Measurements from ENCODE around the gene CTNND2.
A peak's percentile ranks its signal among the peaks of the same experiment; 100 is the strongest.

Gene CTNND2

DNA sequence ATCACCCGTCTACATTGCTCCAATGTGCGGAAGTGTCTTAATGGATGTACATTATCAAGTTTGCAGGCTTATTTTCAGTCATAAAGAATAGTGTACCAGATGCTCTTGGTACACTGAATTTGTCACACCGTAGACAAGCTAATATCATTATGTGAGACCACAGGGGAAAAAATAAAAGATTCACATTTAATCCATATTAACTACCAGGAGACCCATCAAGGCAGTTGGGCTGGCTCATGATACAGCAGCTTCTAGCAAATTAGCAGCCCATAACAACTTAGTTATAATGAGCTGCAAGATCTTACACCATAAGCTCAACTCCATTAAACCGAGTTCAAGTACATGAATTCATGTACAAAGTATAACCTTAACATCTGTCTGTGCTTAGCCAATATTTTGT, 324.9 kb downstream of the CTNND2 start:
- no peak for DNase-seq

DNA sequence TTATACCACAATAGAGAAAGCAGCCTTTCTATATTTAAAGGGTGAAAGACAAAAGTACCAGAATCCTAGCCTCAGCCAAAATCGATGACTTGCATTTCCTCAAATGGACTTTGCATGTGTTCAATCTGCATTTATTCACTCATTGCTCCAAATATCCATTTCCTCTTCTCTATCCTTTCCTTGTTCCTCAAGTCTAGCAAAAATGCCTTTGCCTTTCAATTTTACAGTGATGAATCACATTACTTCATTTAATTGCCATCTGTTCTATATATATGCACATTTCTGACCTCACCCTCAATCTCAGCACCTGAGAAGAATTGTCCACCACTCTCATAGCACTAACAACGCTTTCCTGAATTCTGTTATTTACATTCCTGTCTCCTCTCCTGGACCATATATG, 329.5 kb downstream of the CTNND2 start:
- DNase-seq, result no peak

DNA sequence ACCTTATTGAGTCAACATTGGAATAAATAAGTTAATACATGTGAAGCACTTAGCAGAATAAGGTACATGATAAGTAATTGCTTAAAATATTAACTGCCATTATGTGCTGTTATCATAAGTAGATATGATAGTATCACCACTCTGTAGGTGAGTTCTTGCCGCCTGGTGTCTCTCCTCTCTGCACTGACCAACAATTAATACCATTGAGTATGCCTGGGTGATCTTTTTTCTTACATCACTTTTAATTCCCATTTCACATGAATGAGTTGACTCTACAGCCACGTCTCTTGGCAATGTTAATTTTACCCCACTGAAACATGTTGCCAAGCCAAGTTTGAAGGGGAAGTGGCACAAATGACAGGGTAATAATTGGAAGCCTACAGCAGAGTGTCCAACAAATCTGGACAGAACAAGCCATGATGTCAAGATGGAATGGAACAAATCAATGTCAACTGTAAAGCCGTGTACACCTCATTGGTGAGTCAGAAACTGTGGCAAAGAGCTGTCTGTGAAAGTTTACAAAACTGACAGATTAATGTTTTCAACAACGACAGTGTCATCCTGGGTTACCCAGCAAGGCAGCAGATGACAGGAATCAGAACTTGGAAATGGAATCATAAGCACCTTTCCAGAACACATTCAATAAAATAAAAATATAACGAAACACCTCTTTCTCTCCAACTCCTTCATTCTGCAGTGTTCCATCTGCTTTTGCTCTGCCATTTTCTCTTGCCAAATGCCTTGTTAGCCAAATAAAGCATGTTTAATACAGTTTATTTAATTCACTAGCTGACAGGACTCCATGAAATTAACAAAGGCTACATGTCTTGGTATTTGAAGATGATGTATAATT, 330.9 kb downstream of the CTNND2 start:
- DNase-seq, result no peak

DNA sequence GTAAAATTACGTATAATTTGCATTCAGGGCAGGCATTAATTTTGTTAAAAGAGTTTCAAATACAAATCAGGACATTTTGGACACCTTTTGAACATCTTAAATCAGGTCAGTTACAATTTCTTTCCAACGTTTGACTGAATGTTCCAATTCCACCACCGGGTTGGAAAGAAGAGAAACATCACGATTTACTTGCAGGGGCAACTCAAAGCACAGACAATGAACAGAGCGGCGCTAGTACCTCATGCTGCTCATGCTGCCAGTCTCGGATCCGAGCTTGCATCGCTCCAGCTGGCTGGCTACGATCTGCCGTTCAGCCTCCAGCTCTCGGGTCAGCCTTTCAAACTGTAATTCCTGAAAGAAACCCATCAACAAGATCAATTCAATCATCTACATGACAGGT, 339.5 kb downstream of the CTNND2 start:
- no peak for DNase-seq

DNA sequence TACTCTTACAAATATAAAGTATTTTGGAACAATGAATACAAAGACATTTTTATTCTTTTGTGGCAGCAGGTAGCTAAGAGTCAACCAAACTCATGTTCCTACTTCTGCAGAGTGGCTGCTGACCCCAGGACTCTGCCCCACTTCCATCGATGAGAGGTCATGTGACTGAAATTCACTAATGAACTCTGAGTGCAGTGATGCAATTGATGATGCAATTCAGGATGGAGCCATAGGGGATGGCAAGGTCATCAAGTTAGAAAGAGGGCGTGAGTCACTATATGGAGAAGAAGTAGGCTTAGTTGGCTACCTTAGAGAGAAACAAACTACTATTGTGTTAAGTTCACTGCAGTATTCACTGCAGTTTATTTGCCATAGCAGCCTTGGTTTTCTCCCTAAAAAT, 340.4 kb downstream of the CTNND2 start:
- peak in 1 of 4 experiments; percentile 1 for DNase-seq

DNA sequence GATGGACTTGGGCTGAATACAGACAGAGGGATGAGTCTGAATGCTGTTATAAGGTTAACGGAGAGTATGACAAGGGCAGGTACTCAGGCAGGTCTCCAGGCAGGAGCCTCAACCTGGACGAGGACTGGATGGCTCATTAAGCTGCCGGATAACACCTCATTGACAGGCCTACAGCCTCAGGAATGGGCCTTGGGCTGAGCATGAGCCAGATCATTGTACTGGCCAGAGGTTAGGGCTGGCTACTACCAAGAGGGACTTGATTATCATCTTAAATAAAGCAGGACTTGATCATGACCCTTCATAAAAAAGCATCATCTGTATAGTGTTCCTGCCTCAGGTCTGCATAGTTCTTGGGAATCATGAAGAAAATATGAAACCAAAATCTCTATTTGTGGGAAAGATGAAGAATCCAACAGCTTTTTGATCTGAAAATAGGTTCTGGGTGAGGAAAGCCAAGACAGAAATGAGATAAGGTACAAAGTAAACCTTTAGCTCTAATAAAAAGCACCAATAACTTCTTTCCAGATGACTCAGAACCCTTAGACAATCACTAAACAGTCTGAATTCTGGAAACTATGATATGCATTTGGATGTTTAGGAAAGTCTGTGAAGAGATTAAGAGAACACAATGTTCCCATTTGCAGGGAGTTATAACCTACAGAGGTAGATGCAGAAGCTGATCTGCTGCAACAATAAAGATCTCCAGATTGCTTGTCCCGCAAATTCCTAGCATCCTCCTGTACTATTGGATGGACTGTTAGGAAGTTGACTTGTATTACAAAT, 343.1 kb downstream of the CTNND2 start:
- no peak for DNase-seq

DNA sequence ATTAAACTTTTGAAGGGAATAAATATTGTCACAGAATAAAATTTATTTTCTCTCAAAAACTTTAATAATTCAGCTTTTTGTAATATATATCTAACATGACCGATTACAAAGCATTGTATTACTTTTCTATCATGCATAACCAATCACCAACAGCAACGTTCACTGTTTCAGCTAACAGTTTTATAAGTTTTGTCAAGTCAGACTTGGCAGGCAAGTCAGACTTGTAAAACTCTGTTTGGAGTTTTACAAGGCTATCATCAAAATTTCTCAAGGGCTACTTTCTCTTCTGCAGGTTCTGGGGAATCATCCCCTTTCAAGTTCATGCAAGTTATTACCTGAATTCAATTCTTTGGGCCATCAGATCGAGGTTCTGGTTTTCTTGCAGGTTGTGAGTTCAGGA, 347.2 kb downstream of the CTNND2 start:
- DNase-seq, result no peak

DNA sequence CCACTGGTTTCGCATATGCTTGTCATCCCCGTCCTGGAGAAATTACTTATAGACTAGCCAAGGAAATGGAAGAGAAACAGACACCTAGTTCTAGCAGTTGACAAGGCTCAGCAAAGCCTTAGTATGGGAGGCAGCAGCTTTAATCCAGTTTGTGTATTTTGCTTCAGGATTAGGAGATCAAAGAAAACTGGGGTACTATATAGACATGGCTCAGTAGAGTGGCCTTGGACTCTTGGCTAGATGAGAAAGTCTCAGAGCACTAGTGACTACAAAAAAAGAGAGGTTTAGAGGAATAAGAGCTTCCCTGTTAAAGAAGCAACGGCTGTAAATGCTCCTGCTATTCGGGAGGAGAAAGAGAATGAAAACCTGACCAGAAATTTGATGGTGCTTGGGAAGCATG, 349.1 kb downstream of the CTNND2 start:
- DNase-seq, result no peak

DNA sequence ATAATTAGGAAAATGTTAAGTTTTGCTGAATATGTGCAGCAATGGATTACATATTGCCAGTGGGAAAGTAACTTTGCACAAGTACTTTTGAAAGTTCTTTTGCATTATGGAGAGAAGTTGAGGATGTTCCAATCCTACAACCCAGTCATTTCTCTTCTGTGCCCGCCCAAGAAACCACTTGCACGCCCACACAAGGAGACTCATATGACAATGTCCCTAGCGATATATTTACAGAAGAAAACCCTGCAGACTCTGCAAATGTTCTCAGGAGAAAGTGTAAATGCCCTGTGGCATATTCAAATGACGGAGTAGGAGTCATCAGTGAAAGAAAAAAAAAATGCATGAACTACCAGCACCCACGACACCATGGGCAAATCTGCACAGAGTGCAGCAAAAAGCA, 356.5 kb downstream of the CTNND2 start:
- peak in 3 of 4 experiments; percentile 11 to 26 (median 20) for DNase-seq

DNA sequence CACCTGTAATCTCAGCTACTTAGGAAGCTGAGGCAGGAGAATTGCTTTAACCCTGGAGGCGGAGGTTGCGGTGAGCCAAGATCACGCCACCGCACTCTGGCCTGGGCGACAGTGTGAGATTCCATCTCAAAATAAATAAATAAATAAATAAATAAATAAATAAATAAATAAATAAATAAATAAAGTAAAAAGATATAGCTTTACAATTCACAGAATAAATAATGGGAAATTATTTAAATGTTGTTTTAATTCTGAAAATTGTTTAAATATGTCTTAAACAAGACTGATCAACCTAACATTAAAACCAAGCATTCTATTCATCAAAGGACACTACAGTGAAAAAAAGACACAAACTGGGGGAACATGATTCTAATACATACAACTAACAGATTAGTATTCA, 357.1 kb downstream of the CTNND2 start:
- DNase-seq, result no peak

DNA sequence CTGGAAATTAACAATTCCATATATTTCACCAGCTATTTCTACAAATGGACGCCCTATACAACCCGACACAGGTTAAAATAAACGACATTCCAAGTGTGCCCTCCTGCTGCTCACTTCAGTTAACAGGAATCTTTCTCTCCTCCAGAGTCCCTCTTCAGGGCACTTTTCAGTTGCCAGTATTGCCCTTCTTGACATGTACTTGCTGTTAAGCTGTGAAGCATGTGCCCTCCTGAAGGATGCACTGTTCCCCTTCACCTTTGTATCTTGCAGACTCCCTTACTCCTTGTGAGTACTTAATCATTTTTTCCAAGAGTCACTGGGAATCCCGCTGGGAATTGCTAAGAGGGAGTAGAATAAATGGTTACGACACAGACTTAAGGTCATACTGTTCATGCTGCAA, 364.1 kb downstream of the CTNND2 start:
- DNase-seq, result no peak

DNA sequence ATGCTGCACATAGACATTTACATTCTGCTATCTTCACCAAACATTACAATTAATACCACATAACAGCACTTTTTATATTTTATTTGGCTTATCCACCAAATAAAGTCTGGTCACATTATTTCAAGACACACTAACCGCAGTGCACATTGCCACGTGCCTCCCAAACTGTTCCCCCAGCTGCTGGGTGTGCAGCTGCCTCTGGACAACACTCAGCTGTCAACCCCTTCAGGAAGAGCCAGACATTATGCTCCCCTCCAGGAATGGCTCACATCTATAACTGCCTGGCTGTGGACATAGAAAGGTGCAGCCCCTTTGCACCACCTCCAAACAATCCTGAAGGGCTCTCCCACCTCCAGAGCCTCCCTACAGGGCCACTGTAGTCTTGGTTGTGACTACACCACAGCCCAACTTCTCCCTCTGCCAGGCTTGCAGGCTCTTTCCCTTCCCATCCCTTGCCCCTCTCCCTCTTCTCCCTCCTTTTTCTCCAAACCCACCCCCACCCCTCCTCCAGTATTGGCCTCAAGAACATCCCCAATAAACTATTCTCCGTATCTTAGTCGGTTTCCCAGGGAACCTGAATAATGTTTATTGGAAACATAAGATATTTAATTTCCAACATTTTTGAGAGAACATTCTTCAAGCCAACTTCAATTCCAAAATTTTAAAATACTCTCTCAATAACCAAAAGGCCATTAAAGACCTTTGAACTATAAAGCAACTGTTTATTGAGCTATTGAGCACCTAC, 372.3 kb downstream of the CTNND2 start:
- no peak for DNase-seq

DNA sequence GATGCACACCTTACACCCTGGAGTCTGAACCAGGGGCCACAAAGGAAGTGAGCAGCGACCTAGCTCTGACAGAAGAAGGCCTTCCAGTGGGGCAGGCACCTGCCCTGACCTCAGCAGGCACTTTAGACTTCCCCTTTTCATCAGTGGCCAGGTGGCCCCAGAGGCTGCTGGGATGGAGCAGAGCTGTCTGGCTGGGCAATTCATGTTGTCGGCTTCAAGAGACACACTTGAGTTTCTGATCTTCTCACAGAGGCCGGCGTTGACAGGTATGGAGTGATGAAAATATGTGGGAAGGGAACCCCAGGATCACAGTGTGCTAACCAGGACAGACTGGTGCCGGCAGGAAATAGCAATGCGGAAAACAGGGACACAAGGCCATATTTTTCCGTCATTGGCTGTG, 375.5 kb downstream of the CTNND2 start:
- DNase-seq, result no peak

DNA sequence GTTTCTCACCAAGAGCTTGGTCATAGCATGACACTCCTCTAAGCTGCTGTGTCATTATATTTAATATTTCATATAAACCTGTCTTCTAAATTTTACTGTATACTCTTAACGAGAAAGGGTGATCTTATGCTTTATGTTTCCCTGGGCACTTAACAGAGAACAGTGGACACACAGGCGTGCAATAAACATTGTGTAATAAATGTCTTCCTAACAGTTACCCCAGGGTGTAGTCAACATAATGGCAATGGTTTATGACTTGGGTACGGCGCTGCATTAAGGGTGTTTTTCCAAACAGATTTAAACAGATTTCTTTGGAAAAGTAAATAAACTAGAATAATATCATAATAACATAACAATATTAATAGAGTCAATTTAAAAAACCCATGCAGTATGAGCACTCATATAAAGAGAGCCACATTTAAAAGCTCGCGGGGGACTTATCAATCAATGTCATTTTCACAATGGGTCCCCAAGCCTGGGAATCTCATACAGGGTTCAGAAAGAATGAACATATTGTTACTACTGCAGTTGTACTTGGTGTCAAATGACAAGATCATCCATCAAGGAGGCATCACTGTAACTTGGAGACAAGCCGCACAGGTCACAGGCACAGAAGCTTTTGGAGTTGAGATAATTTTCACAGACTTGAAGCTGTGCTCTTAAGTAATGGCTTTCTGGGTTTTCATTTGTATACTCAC, 376.4 kb downstream of the CTNND2 start:
- no peak for DNase-seq

DNA sequence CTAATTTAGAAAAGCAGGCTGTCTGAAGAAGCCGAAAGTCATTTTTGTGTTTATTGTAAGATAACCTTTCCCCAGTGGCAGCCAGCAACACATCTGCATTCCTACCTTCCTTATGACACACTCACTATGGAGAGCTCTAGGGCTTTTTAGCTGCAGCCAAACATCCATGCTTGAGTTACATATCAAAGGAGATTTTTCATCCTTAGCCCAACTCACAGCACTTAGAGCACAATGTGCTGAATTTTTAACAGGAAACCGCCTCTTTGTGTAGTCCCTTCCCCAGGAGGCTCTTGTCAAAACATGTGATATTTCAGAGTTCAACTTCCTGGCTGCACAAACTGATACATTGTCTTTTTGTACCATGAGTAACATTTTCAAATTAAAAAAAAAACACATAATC, 379.2 kb downstream of the CTNND2 start:
- no peak for DNase-seq

DNA sequence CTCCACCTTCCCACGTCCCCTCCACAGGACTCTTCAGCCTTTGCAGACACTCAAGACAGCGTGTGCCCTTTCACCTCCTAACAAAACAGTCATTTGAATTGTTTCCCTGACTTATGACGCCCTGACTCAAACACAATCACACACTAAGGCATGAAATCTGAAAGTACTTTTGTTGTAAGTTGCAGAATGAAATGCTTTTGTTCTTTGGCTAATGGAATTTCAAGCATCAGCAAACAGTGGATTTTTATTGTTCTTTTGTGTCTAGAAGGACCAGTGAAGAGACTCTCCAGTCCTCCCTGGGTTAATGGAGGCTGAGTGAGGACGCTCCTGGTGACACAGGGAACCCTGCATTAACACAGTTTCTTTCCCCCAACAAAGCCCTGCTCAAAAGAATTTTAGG, 380.1 kb downstream of the CTNND2 start:
- DNase-seq, result no peak

DNA sequence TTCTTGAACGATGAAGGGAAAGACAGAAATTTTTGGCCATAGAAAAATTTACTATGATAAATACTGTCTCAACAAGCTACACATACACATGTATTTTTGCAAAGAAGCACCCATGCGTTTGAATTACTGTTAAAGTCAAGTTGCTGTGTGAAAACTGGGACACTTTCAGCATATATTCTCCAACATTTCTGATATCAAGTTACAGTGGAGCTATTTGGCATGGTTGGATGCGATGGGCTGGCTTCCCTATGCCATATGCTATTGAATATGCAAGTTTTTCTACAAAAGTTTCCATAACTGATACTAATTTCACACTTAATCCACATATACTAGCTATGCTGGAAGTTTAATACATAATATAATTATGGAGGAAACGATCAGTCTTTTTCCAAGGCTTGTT, 381.4 kb downstream of the CTNND2 start:
- DNase-seq, result no peak

DNA sequence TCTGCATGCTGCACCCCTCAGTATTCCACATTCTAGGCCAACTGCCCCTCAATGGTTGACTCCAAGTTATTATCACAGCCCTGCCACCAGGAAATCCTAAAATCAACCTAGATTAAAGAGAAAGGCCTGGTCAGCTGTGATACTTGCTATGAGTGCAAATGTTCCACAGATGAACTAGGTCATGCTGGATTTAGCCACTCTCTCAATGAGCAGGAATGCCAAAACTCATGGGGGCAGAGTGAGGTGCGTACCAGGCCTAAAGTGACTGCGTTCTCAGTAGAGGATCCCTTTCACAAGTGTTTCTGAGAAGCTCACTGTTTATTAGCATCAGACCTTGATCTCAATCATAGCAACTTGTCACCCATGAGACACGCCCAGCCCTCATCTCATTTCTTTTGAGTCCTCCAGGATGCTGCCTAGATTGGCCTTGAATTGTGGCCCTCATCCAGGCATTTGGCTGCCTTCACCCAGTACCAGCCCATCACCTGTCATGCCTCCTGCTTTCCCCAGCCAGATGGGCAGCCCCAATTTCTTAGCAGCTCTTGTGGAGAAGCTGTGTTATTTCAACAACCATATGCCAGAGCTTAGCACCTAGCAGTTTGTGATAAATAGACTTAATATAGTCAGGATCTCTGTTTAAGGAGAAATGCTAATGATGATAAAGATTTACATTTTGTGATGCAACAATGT, 383.9 kb downstream of the CTNND2 start:
- DNase-seq, result no peak

DNA sequence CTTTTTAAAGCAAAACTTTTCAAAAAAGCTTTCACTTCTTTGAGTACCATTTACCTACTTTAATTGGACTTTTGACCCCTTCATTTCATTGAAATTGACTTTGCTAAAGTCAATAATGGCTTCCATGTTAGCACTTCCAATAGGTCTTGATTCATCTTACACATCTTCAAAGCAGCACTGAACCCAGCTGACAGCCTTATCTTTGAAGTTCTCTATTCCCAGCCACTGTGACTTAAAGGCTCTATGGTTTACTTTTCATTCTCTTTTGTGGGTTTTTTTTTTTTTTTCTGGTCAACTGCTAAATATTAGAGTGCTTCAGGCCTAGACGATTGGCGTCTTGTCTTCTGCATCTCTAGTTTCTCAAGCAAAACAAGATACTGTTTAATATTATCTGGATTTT, 385.0 kb downstream of the CTNND2 start:
- DNase-seq, result no peak

DNA sequence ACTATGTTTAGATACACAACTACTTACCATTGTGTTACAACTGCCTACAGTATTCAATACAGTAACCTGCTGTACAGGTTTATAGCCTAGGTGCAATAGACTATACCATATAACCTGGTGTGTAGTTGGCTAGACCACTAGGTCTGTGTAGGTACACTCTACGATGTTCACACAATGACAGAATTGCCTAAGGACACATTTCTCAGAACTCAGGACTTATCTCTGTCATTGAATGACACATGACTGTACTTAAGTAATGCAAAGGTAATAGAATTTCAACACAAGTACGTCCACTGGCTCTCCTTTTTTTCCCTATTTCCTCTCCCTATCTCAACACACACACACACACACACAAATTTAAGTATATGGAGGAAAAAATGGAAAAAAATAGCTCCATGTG, 385.6 kb downstream of the CTNND2 start:
- DNase-seq, result no peak

DNA sequence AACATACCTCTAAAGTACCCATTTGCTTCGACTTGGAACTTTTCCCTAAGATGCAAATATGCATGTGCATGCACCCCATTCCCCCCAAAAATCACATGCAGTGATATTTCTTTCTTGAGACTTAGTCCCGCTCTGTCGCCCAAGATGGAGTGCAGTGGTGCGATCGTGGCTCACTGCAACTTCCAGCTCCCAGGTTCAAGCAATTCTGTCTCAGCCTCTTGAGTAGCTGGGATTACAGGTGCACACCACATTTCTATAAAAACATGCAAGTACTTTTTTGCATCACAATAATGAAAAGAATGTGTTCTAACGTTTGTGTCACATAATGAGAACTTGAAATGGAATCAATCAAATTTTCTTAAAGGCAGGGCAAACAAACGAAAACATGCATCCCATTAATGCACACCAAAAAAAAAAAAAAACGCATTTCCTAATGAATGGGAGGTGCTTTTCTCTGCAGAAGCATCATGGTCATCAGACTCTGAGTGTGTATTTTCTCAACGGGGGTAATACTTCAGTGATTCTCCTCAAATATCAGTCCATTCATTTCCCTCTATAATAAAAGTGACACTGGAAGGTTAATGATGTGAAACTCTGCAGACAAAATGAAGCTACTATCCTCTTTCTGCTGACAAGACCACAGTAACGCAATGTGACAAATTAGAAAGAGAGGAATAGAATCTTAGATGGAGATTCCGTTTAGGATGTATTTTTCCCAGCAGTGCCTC, 389.4 kb downstream of the CTNND2 start:
- no peak for DNase-seq
